H1 (cell line): ENCODE data around the gene ST3GAL3. TPM values are rescaled to one million over a fixed set of nuclear protein-coding genes. Genes with fewer than 3 reads are reported as not detected.

Experiments
- CTCF ChIA-PET: fragments of 300-600 bp; sonication (Branson Sonifier 250); formaldehyde crosslinking; loops from one replicate; lab custom pipeline; 2021; ENCODE audit not compliant: partially characterized antibody; lab: Charles Lee
- POLR2A ChIA-PET: fragments of 300-600 bp; sonication (Branson Sonifier 250); formaldehyde crosslinking; loops from one replicate; lab custom pipeline; 2021; ENCODE audit warnings: inconsistent platforms; ENCODE audit not compliant: partially characterized antibody; lab: Charles Lee
- DNase-seq, 2 experiments: peaks; one replicate each; pipeline versions ENCODE4 v3.0.0 to v3.0.0-alpha.2; 2010 to 2022; ENCODE audit warnings: low spot score in 2 of 2, low read depth in 1 of 2, mixed read lengths in 1 of 2
- FAIRE-seq: peaks from 2 replicates; lab custom pipeline; 2011; peaks lifted over from hg19 to GRCh38; lab: Jason Lieb, UNC
- H2AFZ ChIP-seq: 2 replicates; pipeline ENCODE4 v1.8.1; 2012; ENCODE audit warnings: low read length, inconsistent platforms
- H2AK5ac ChIP-seq: 2 replicates; pipeline ENCODE4 v1.6.1; 2013; ENCODE audit warnings: low read depth, low read length
- H2BK120ac ChIP-seq: replicated peaks from 2 replicates; pipeline ENCODE3; 2013; ENCODE audit warnings: low read depth, low read length, inconsistent platforms
- H2BK12ac ChIP-seq: 2 replicates; pipeline ENCODE4 v1.6.1; 2013; ENCODE audit warnings: low read depth, low read length
- H2BK15ac ChIP-seq: 2 replicates; pipeline ENCODE4 v1.6.1; 2013; ENCODE audit warnings: low read length
- H2BK20ac ChIP-seq: 2 replicates; pipeline ENCODE4 v1.6.1; 2013; ENCODE audit warnings: low read length
- H2BK5ac ChIP-seq: 2 replicates; pipeline ENCODE4 v1.6.1; 2013; ENCODE audit warnings: low read depth, low read length
- H3K14ac ChIP-seq: 2 replicates; pipeline ENCODE4 v1.6.1; 2013; ENCODE audit warnings: inconsistent platforms; ENCODE audit not compliant: insufficient read length
- H3K18ac ChIP-seq: 2 replicates; pipeline ENCODE4 v1.6.1; 2013; ENCODE audit warnings: low read length; ENCODE audit errors: extremely low read depth
- H3K23ac ChIP-seq: 2 replicates; pipeline ENCODE4 v1.6.1; 2013; ENCODE audit warnings: inconsistent platforms; ENCODE audit not compliant: insufficient read length
- H3K23me2 ChIP-seq: 2 replicates; pipeline ENCODE4 v1.6.1; 2013; ENCODE audit warnings: low read depth, low read length
- H3K27ac ChIP-seq: 2 replicates; pipeline ENCODE4 v1.6.1; 2011; ENCODE audit warnings: low read depth, low read length, inconsistent platforms
- H3K27me3 ChIP-seq, 4 experiments: replicated peaks in 1 of 4; 1 replicate in 1 of 4; 2 replicates in 3 of 4; pipeline versions ENCODE4 v1.6.1 to v1.8.1; 2011 to 2013; ENCODE audit warnings: low read length in 3 of 4, mild to moderate bottlenecking in 3 of 4, inconsistent platforms in 2 of 4, mixed read lengths in 2 of 4, moderate library complexity in 1 of 4; ENCODE audit not compliant: control insufficient read depth in 3 of 4, insufficient read depth in 3 of 4; ENCODE audit errors: extremely low read depth in 1 of 4
- H3K36me3 ChIP-seq, 4 experiments: 2 replicates each; pipeline versions ENCODE4 v1.6.1 to v1.8.1; 2011 to 2013; ENCODE audit warnings: mild to moderate bottlenecking in 4 of 4, low read length in 3 of 4, moderate library complexity in 2 of 4, control low read depth in 1 of 4, inconsistent platforms in 1 of 4; ENCODE audit not compliant: insufficient read depth in 4 of 4, control insufficient read depth in 2 of 4
- H3K4ac ChIP-seq: replicated peaks from 2 replicates; pipeline ENCODE3; 2013; ENCODE audit warnings: low read length, low read depth, mixed read lengths, inconsistent platforms; ENCODE audit not compliant: insufficient read length
- H3K4me1 ChIP-seq, 4 experiments: replicated peaks in 1 of 4; 1 replicate in 1 of 4; 2 replicates in 3 of 4; pipeline versions ENCODE4 v1.6.1 to v1.8.1; 2011 to 2013; ENCODE audit warnings: low read length in 3 of 4, inconsistent platforms in 2 of 4, mixed read lengths in 1 of 4; ENCODE audit not compliant: insufficient read depth in 4 of 4, control insufficient read depth in 3 of 4
- H3K4me2 ChIP-seq, 2 experiments: 2 replicates each; pipeline versions ENCODE4 v1.6.1 to v1.8.1; 2011 to 2013; ENCODE audit warnings: low read depth in 2 of 2, low read length in 2 of 2, control low read depth in 1 of 2, inconsistent platforms in 1 of 2, mild to moderate bottlenecking in 1 of 2; ENCODE audit not compliant: insufficient read depth in 1 of 2
- H3K4me3 ChIP-seq, 4 experiments: fragments of 200-600, 300-600 bp in 1 of 4; sonication (generic), shearing (Covaris generic), sonication (Bioruptor Twin) in 1 of 4; 2 replicates each; pipeline versions ENCODE4 v1.5.1 to v1.8.1; 2011 to 2016; ENCODE audit warnings: low read length in 4 of 4, low read depth in 3 of 4, control low read depth in 2 of 4, inconsistent platforms in 2 of 4, mild to moderate bottlenecking in 2 of 4, mixed read lengths in 1 of 4, moderate library complexity in 1 of 4; ENCODE audit not compliant: insufficient read depth in 2 of 4; ENCODE audit errors: extremely low read depth in 1 of 4
- H3K56ac ChIP-seq: replicated peaks from 2 replicates; pipeline ENCODE3; 2013; ENCODE audit warnings: low read depth, mild to moderate bottlenecking, mixed read lengths, low read length, inconsistent platforms; ENCODE audit not compliant: insufficient read length
- H3K79me1 ChIP-seq: 2 replicates; pipeline ENCODE4 v1.6.1; 2013; ENCODE audit warnings: low read depth, low read length, control low read depth
- H3K79me2 ChIP-seq, 2 experiments: 2 replicates each; pipeline versions ENCODE4 v1.6.1 to v1.8.1; 2012 to 2013; ENCODE audit warnings: low read length in 2 of 2, mild to moderate bottlenecking in 2 of 2, inconsistent platforms in 1 of 2; ENCODE audit not compliant: insufficient read depth in 2 of 2, control insufficient read depth in 1 of 2
- H3K9ac ChIP-seq, 4 experiments: replicated peaks in 1 of 4; 1 replicate in 1 of 4; 2 replicates in 3 of 4; pipeline versions ENCODE4 v1.6.1 to v1.8.1; 2011 to 2013; ENCODE audit warnings: low read depth in 3 of 4, low read length in 3 of 4, control low read depth in 2 of 4, mild to moderate bottlenecking in 2 of 4, moderate library complexity in 2 of 4, inconsistent platforms in 1 of 4; ENCODE audit errors: extremely low read depth in 1 of 4
- H3K9me3 ChIP-seq, 2 experiments: 2 replicates each; pipeline versions ENCODE4 v1.6.1 to v1.8.1; 2012 to 2013; ENCODE audit warnings: mild to moderate bottlenecking in 2 of 2, moderate library complexity in 2 of 2, control low read depth in 1 of 2, inconsistent platforms in 1 of 2, low read depth in 1 of 2, low read length in 1 of 2, mixed read lengths in 1 of 2; ENCODE audit not compliant: insufficient read depth in 2 of 2
- H4K20me1 ChIP-seq, 2 experiments: replicated peaks in 1 of 2; 2 replicates each; pipeline versions ENCODE3 to v1.8.1; 2011 to 2013; ENCODE audit warnings: inconsistent platforms in 2 of 2, low read length in 2 of 2, mild to moderate bottlenecking in 1 of 2; ENCODE audit not compliant: insufficient read depth in 2 of 2, control insufficient read depth in 1 of 2
- H4K5ac ChIP-seq: 2 replicates; pipeline ENCODE4 v1.6.1; 2013; ENCODE audit warnings: low read length, low read depth, mixed read lengths, inconsistent platforms; ENCODE audit not compliant: insufficient read length
- H4K8ac ChIP-seq: 2 replicates; pipeline ENCODE4 v1.8.0; 2013; ENCODE audit warnings: mild to moderate bottlenecking, moderate library complexity, low read length, inconsistent platforms; ENCODE audit not compliant: insufficient read depth; ENCODE audit errors: extremely low read depth
- H4K91ac ChIP-seq: replicated peaks from 2 replicates; pipeline ENCODE3; 2013; ENCODE audit warnings: low read length, mixed read lengths, inconsistent platforms; ENCODE audit not compliant: insufficient read length
- ASH2L ChIP-seq: fragments of 200-600, 300-600 bp; sonication (generic); IDR thresholded peaks from one replicate; pipeline ENCODE4 v1.7.1; 2017; ENCODE audit warnings: low read length
- CBX5 ChIP-seq: fragments of 300-800, 300-1000 bp; sonication (generic); IDR thresholded peaks from 2 replicates; pipeline ENCODE4 v1.7.1; 2016; ENCODE audit warnings: antibody characterized with exemption, low read length, low read depth
- CBX8 ChIP-seq: fragments of 300-800, 300-1000 bp; sonication (generic); IDR thresholded peaks from 2 replicates; pipeline ENCODE4 v1.7.1; 2016; ENCODE audit warnings: low read depth, low read length, borderline replicate concordance
- FOSL1 ChIP-seq: IDR thresholded peaks from 2 replicates; pipeline ENCODE4 v1.6.1; 2011; ENCODE audit warnings: mild to moderate bottlenecking, low read depth, low read length, moderate library complexity; ENCODE audit not compliant: insufficient read depth
- HDAC2 ChIP-seq, 2 experiments: fragments of 300-600 bp in 1 of 2; sonication (generic) in 1 of 2; IDR thresholded peaks; 2 replicates each; pipeline ENCODE4 v1.6.1; 2011 to 2012; ENCODE audit warnings: low read depth in 2 of 2, low read length in 2 of 2, mild to moderate bottlenecking in 2 of 2, moderate library complexity in 2 of 2, borderline replicate concordance in 1 of 2, inconsistent platforms in 1 of 2
- KDM1A ChIP-seq: fragments of 200-600, 300-600 bp; sonication (generic); IDR thresholded peaks from 2 replicates; pipeline ENCODE4 v1.7.1; 2016; ENCODE audit warnings: mild to moderate bottlenecking, low read length, borderline replicate concordance
- PHF8 ChIP-seq: fragments of 200-600 bp; sonication (generic); conservative IDR thresholded peaks from 2 replicates; pipeline ENCODE4 v1.7.1; 2012; ENCODE audit warnings: low read depth, mild to moderate bottlenecking, inconsistent platforms, low read length, moderate library complexity
- SRF ChIP-seq: IDR thresholded peaks from 2 replicates; pipeline ENCODE4 v1.6.1; 2011; ENCODE audit warnings: mild to moderate bottlenecking, low read depth, low read length, moderate library complexity
- TBP ChIP-seq: IDR thresholded peaks from 2 replicates; pipeline ENCODE4 v1.6.1; 2011; ENCODE audit warnings: low read depth, low read length, improper control_type of control experiment
- WGBS, 2 experiments: shearing (Covaris generic) in 1 of 2; methylation state at CpG; one replicate each; pipeline versions ENCODE4 v1.1.6 to v1.1.7; 2013 to 2015; ENCODE audit warnings: low lambda C conversion rate in 2 of 2, mixed read lengths in 2 of 2, inconsistent platforms in 1 of 2, low coverage in 1 of 2, missing lambda C conversion rate in 1 of 2; ENCODE audit not compliant: insufficient replicate concordance in 2 of 2, insufficient coverage in 1 of 2, insufficient read length in 1 of 2; ENCODE audit errors: extremely low coverage in 1 of 2, missing lambda C conversion rate in 1 of 2; 5-methylcytosine and 5-hydroxymethylcytosine counted together
- polyA plus RNA-seq, 7 experiments: library from polyadenylated mRNA; depleted of rRNA in 3 of 7; stranded (reverse) in 5 of 7; unstranded in 2 of 7; fragments of >200 nt in 5 of 7; fragments of 200-250 nt in 2 of 7; gene quantifications; 1 replicate in 5 of 7; 2 replicates in 1 of 7; 4 replicates in 1 of 7; pipeline versions ENCODE4 v1.2.1 to v1.2.3, GENCODE V29; 2011 to 2013; ENCODE audit warnings: missing spikeins in 2 of 7, mixed read lengths in 2 of 7
- total RNA-seq: library from RNA; stranded (reverse); fragmentation: NEBNext Ultra II Directional; extraction: Animal tissue kit (Norgen Biotek cat#: 25700); gene quantifications from 2 replicates; pipeline ENCODE4 v1.2.1, GENCODE V29; 2021
- TF ChIP-seq, protein P1 (sequence below): IDR thresholded peaks from 2 replicates; pipeline ENCODE4 v1.6.1; 2011; ENCODE audit warnings: low read depth, mild to moderate bottlenecking, low read length; ENCODE audit not compliant: insufficient read depth
- TF ChIP-seq, protein P2 (sequence below): IDR thresholded peaks from 2 replicates; pipeline ENCODE4 v1.6.1; 2012; ENCODE audit warnings: low read length, inconsistent platforms

Gene ST3GAL3
- total and polyA plus RNA-seq, 2 of the 8 experiments (the other 6 are each of a cell fraction or from before 2014, with no cell fraction given), result 6.8 to 7.0 TPM

DNA sequence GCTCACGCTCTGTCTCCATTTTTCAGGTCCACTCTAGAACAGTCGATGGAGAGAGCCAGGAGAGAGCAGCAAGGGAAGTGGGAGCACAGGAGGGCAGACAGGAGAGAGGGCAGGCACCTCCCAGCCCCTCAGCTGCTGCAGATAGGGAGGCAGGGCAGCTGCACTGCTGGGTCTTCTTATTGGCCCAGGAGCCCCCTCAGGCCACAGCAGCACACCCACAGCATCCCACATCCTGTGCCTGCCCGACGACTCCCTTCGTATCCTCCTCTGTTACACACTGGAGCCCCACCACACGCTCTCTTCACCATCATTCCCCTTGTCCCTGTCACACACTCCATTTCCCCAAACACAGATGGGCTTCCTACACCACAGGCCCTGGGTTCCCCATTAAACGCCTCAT is 212.6 kb downstream of the ST3GAL3 start:
- no peak overlapping the region for H2BK5ac ChIP-seq
- ChIA-PET POLR2A (interaction anchor here (0.8 to 1.4 kb wide), 3 partner anchors 8 to 13 kb away, joined by 3 read pairs; no protein-coding TSS in a partner anchor), CTCF (interaction anchor here (1.0 to 8.5 kb wide), 7 partner anchors 9 to 156 kb away, joined by 3 to 88 read pairs (median 5); partner anchors contain the start of gene ARTN)
- H2BK12ac ChIP-seq, result no peak overlapping the region; the same call in 1 of the 2 replicates
- no peaks in the 10 kb centered on the region for H4K20me1 ChIP-seq
- no peak overlapping the region for H3K18ac ChIP-seq
- H3K56ac ChIP-seq, result no peak overlapping the region
- H3K23ac ChIP-seq, result no peak overlapping the region
- H3K14ac ChIP-seq, result no peak overlapping the region
- no peaks in the 10 kb centered on the region for H3K23me2 ChIP-seq
- H2BK15ac ChIP-seq, result no peak overlapping the region
- no peak overlapping the region for H3K27ac ChIP-seq
- FAIRE-seq (no peak), DNase-seq (no peak)
- H2AFZ ChIP-seq, result no peak overlapping the region
- H3K79me1 ChIP-seq, result no peaks in the 10 kb centered on the region
- no peak overlapping the region for H4K91ac ChIP-seq
- H2AK5ac ChIP-seq, result no peak overlapping the region
- no peak overlapping the region for H2BK20ac ChIP-seq
- 88% methylated on average over 7 of the region's 7 CpGs; no CpG with 5 or more reads in 1 of the 2 experiments for WGBS, 2 experiments
- H2BK120ac ChIP-seq, result no peak overlapping the region
- no peaks in the 10 kb centered on the region for H3K79me2 ChIP-seq
- no peak overlapping the region for H4K5ac ChIP-seq
- H3K27me3 ChIP-seq, result no peaks in the 10 kb centered on the region
- no peak overlapping the region for H3K9ac ChIP-seq
- no peak overlapping the region for H3K4ac ChIP-seq
- no peaks in the 10 kb centered on the region for H3K36me3 ChIP-seq
- no peak overlapping the region for H3K4me3 ChIP-seq
- H4K8ac ChIP-seq, result no peak overlapping the region
- H3K4me2 ChIP-seq, result no peak overlapping the region
- no peaks in the 10 kb centered on the region for H3K4me1 ChIP-seq
- no peaks in the 10 kb centered on the region for H3K9me3 ChIP-seq
- TF ChIP-seq, protein P1, sequence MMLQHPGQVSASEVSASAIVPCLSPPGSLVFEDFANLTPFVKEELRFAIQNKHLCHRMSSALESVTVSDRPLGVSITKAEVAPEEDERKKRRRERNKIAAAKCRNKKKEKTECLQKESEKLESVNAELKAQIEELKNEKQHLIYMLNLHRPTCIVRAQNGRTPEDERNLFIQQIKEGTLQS, result no peak
- TF ChIP-seq PHF8 (no peak), SRF (no peak), CBX8 (no peak), TBP (no peak), ASH2L (no peak), FOSL1 (no peak), HDAC2 (IDR thresholded peaks at IDR 0.05; ENCODE audit: borderline replicate concordance in 1 of 2, low read depth in 2 of 2, low read length in 2 of 2) (no peak), KDM1A (no peak), CBX5 (no peak)
- TF ChIP-seq, protein P2, sequence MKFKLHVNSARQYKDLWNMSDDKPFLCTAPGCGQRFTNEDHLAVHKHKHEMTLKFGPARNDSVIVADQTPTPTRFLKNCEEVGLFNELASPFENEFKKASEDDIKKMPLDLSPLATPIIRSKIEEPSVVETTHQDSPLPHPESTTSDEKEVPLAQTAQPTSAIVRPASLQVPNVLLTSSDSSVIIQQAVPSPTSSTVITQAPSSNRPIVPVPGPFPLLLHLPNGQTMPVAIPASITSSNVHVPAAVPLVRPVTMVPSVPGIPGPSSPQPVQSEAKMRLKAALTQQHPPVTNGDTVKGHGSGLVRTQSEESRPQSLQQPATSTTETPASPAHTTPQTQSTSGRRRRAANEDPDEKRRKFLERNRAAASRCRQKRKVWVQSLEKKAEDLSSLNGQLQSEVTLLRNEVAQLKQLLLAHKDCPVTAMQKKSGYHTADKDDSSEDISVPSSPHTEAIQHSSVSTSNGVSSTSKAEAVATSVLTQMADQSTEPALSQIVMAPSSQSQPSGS, result no peak
